ENCODE measurements around the gene SLC2A11.
A peak's percentile ranks its signal among the peaks of the same experiment; 100 is the strongest.

SLC2A11 gene

GRCh38 chr22:23831781-23832180, 25.9 kb upstream of the SLC2A11 start:
- H3K9ac ChIP-seq (ENCODE audit: low read length in 5 of 5): no peak overlapping the region
- no peak overlapping the region for H3K27ac ChIP-seq (ENCODE audit: low read depth, low read length)
- peaks cover 10 to 50% (median 40%) of the 10 kb centered on the region in 5 donors for H3K4me1 ChIP-seq (ENCODE audit: control insufficient read depth in 5 of 5, insufficient read depth in 5 of 5, low read length in 5 of 5)

GRCh38 chr22:23832226-23833016, 25.3 kb upstream of the SLC2A11 start:
- H3K4me3 ChIP-seq (ENCODE audit: low read depth in 1 of 5, low read length in 5 of 5): no peak overlapping the region
- no peak overlapping the region for H3K27ac ChIP-seq (ENCODE audit: low read depth, low read length)
- peaks cover 0 to 71% (median 50%) of the 10 kb centered on the region in 5 donors for H3K36me3 ChIP-seq (ENCODE audit: control insufficient read depth in 5 of 5, insufficient read depth in 5 of 5, low read length in 5 of 5)
- H3K9me3 ChIP-seq (ENCODE audit: control insufficient read depth in 5 of 5, low read length in 5 of 5): no peaks in the 10 kb centered on the region
- H3K9ac ChIP-seq (ENCODE audit: low read length in 5 of 5): no peak overlapping the region
- H3K27me3 ChIP-seq (ENCODE audit: control insufficient read depth in 5 of 5, insufficient read depth in 4 of 5, low read length in 5 of 5): no peaks in the 10 kb centered on the region
- peaks cover 10 to 44% (median 34%) of the 10 kb centered on the region in 5 donors for H3K4me1 ChIP-seq (ENCODE audit: control insufficient read depth in 5 of 5, insufficient read depth in 5 of 5, low read length in 5 of 5)

More at GRCh38 chr22:23831781-23832180, 25.9 kb upstream of the SLC2A11 start:
- Histone ChIP-seq H3K4me3 (ENCODE audit: low read depth in 1 of 5, low read length in 5 of 5) (no peak overlapping the region), H3K9me3 (ENCODE audit: control insufficient read depth in 5 of 5, low read length in 5 of 5) (no peaks in the 10 kb centered on the region), H3K36me3 (ENCODE audit: control insufficient read depth in 5 of 5, insufficient read depth in 5 of 5, low read length in 5 of 5) (peaks cover 0 to 77% (median 56%) of the 10 kb centered on the region in 5 donors), H3K27me3 (ENCODE audit: control insufficient read depth in 5 of 5, insufficient read depth in 4 of 5, low read length in 5 of 5) (no peaks in the 10 kb centered on the region)

GRCh38 chr22:23833017-23833751, 24.5 kb upstream of the SLC2A11 start:
- H3K4me1 ChIP-seq (ENCODE audit: control insufficient read depth in 5 of 5, insufficient read depth in 5 of 5, low read length in 5 of 5): peaks cover 10 to 39% (median 34%) of the 10 kb centered on the region in 5 donors
- H3K9me3 ChIP-seq (ENCODE audit: control insufficient read depth in 5 of 5, low read length in 5 of 5): no peaks in the 10 kb centered on the region
- no peaks in the 10 kb centered on the region for H3K27me3 ChIP-seq (ENCODE audit: control insufficient read depth in 5 of 5, insufficient read depth in 4 of 5, low read length in 5 of 5)
- H3K27ac ChIP-seq (ENCODE audit: low read depth, low read length): no peak overlapping the region
- no peak overlapping the region for H3K4me3 ChIP-seq (ENCODE audit: low read depth in 1 of 5, low read length in 5 of 5)
- H3K9ac ChIP-seq (ENCODE audit: low read length in 5 of 5): no peak overlapping the region
- peaks cover 0 to 66% (median 46%) of the 10 kb centered on the region in 5 donors for H3K36me3 ChIP-seq (ENCODE audit: control insufficient read depth in 5 of 5, insufficient read depth in 5 of 5, low read length in 5 of 5)

GRCh38 chr22:23833911-23834317, 23.8 kb upstream of the SLC2A11 start:
- Histone ChIP-seq H3K9me3 (ENCODE audit: control insufficient read depth in 5 of 5, low read length in 5 of 5) (no peaks in the 10 kb centered on the region), H3K36me3 (ENCODE audit: control insufficient read depth in 5 of 5, insufficient read depth in 5 of 5, low read length in 5 of 5) (peaks cover 0 to 60% (median 41%) of the 10 kb centered on the region in 5 donors), H3K4me1 (ENCODE audit: control insufficient read depth in 5 of 5, insufficient read depth in 5 of 5, low read length in 5 of 5) (peaks cover 6 to 39% (median 34%) of the 10 kb centered on the region in 5 donors), H3K27ac (ENCODE audit: low read depth, low read length) (no peak overlapping the region), H3K27me3 (ENCODE audit: control insufficient read depth in 5 of 5, insufficient read depth in 4 of 5, low read length in 5 of 5) (no peaks in the 10 kb centered on the region), H3K4me3 (ENCODE audit: low read depth in 1 of 5, low read length in 5 of 5) (no peak overlapping the region), H3K9ac (ENCODE audit: low read length in 5 of 5) (no peak overlapping the region)

GRCh38 chr22:23834406-23834792, 23.3 kb upstream of the SLC2A11 start:
- H3K27ac ChIP-seq (ENCODE audit: low read depth, low read length): no peak overlapping the region
- H3K4me1 ChIP-seq (ENCODE audit: control insufficient read depth in 5 of 5, insufficient read depth in 5 of 5, low read length in 5 of 5): peaks cover 2 to 38% (median 34%) of the 10 kb centered on the region in 5 donors
- no peaks in the 10 kb centered on the region for H3K27me3 ChIP-seq (ENCODE audit: control insufficient read depth in 5 of 5, insufficient read depth in 4 of 5, low read length in 5 of 5)
- H3K9me3 ChIP-seq (ENCODE audit: control insufficient read depth in 5 of 5, low read length in 5 of 5): no peaks in the 10 kb centered on the region
- no peak overlapping the region for H3K4me3 ChIP-seq (ENCODE audit: low read depth in 1 of 5, low read length in 5 of 5)
- peak overlapping the region in 2 of 5 donors; percentile 16 to 35 for H3K9ac ChIP-seq (ENCODE audit: low read length in 5 of 5)
- H3K36me3 ChIP-seq (ENCODE audit: control insufficient read depth in 5 of 5, insufficient read depth in 5 of 5, low read length in 5 of 5): peaks cover 0 to 55% (median 38%) of the 10 kb centered on the region in 5 donors

- Histone ChIP-seq H3K4me1 (ENCODE audit: control insufficient read depth in 5 of 5, insufficient read depth in 5 of 5, low read length in 5 of 5) (peaks cover 2 to 40% (median 35%) of the 10 kb centered on the region in 5 donors), H3K36me3 (ENCODE audit: control insufficient read depth in 5 of 5, insufficient read depth in 5 of 5, low read length in 5 of 5) (peaks cover 0 to 54% (median 38%) of the 10 kb centered on the region in 5 donors), H3K27me3 (ENCODE audit: control insufficient read depth in 5 of 5, insufficient read depth in 4 of 5, low read length in 5 of 5) (no peaks in the 10 kb centered on the region), H3K4me3 (ENCODE audit: low read depth in 1 of 5, low read length in 5 of 5) (no peak overlapping the region), H3K27ac (ENCODE audit: low read depth, low read length) (no peak overlapping the region), H3K9ac (ENCODE audit: low read length in 5 of 5) (peak overlapping the region in 2 of 5 donors; percentile 16 to 35), H3K9me3 (ENCODE audit: control insufficient read depth in 5 of 5, low read length in 5 of 5) (no peaks in the 10 kb centered on the region)
Observed at GRCh38 chr22:23834793-23835483, 22.7 kb upstream of the SLC2A11 start.

GRCh38 chr22:23835484-23836144, 22.1 kb upstream of the SLC2A11 start:
- no peak overlapping the region for H3K4me3 ChIP-seq (ENCODE audit: low read depth in 1 of 5, low read length in 5 of 5)
- H3K27ac ChIP-seq (ENCODE audit: low read depth, low read length): no peak overlapping the region
- H3K9ac ChIP-seq (ENCODE audit: low read length in 5 of 5): peak overlapping the region in 2 of 5 donors; percentile 16 to 35
- peaks cover 0 to 54% (median 38%) of the 10 kb centered on the region in 5 donors for H3K36me3 ChIP-seq (ENCODE audit: control insufficient read depth in 5 of 5, insufficient read depth in 5 of 5, low read length in 5 of 5)
- peaks cover 2 to 37% (median 31%) of the 10 kb centered on the region in 5 donors for H3K4me1 ChIP-seq (ENCODE audit: control insufficient read depth in 5 of 5, insufficient read depth in 5 of 5, low read length in 5 of 5)
- no peaks in the 10 kb centered on the region for H3K9me3 ChIP-seq (ENCODE audit: control insufficient read depth in 5 of 5, low read length in 5 of 5)
- no peaks in the 10 kb centered on the region for H3K27me3 ChIP-seq (ENCODE audit: control insufficient read depth in 5 of 5, insufficient read depth in 4 of 5, low read length in 5 of 5)

- no peak overlapping the region for H3K27ac ChIP-seq (ENCODE audit: low read depth, low read length)
- no peak overlapping the region for H3K4me3 ChIP-seq (ENCODE audit: low read depth in 1 of 5, low read length in 5 of 5)
- peaks cover 2 to 37% (median 31%) of the 10 kb centered on the region in 5 donors for H3K4me1 ChIP-seq (ENCODE audit: control insufficient read depth in 5 of 5, insufficient read depth in 5 of 5, low read length in 5 of 5)
- no peak overlapping the region for H3K9ac ChIP-seq (ENCODE audit: low read length in 5 of 5)
- no peaks in the 10 kb centered on the region for H3K9me3 ChIP-seq (ENCODE audit: control insufficient read depth in 5 of 5, low read length in 5 of 5)
- H3K27me3 ChIP-seq (ENCODE audit: control insufficient read depth in 5 of 5, insufficient read depth in 4 of 5, low read length in 5 of 5): no peaks in the 10 kb centered on the region
- H3K36me3 ChIP-seq (ENCODE audit: control insufficient read depth in 5 of 5, insufficient read depth in 5 of 5, low read length in 5 of 5): peaks cover 0 to 49% (median 35%) of the 10 kb centered on the region in 5 donors
Observed at GRCh38 chr22:23836281-23836680, 21.4 kb upstream of the SLC2A11 start.

GRCh38 chr22:23836692-23837495, 20.8 kb upstream of the SLC2A11 start:
- no peaks in the 10 kb centered on the region for H3K27me3 ChIP-seq (ENCODE audit: control insufficient read depth in 5 of 5, insufficient read depth in 4 of 5, low read length in 5 of 5)
- no peak overlapping the region for H3K4me3 ChIP-seq (ENCODE audit: low read depth in 1 of 5, low read length in 5 of 5)
- no peaks in the 10 kb centered on the region for H3K9me3 ChIP-seq (ENCODE audit: control insufficient read depth in 5 of 5, low read length in 5 of 5)
- H3K27ac ChIP-seq (ENCODE audit: low read depth, low read length): no peak overlapping the region
- H3K36me3 ChIP-seq (ENCODE audit: control insufficient read depth in 5 of 5, insufficient read depth in 5 of 5, low read length in 5 of 5): peaks cover 0 to 43% (median 32%) of the 10 kb centered on the region in 5 donors
- no peak overlapping the region for H3K9ac ChIP-seq (ENCODE audit: low read length in 5 of 5)
- peaks cover 2 to 37% (median 31%) of the 10 kb centered on the region in 5 donors for H3K4me1 ChIP-seq (ENCODE audit: control insufficient read depth in 5 of 5, insufficient read depth in 5 of 5, low read length in 5 of 5)
